ENCODE data around the gene SV2C.
"Not testable (repeated sequence)": the region's sequence is repeated elsewhere in the genome, so short reads cannot be mapped to it uniquely, and the experiment has no call there.

Gene SV2C

GRCh38 chr5:76082772-76083554, at the start of gene SV2C:
Gene SV2C, plus strand, starts transcription at chr5:76083383. Its CDS starts 48,368 bp downstream, at chr5:76131751.
- peak; percentile 86 for DNase-seq

GRCh38 chr5:76037736-76038151, 45.4 kb upstream of the SV2C start:
- DNase-seq = not testable (repeated sequence)

- DNase-seq = no peak
These were observed 45.0 kb upstream of the SV2C start for GRCh38 chr5:76038212-76038611.

- DNase-seq = no peak
These were observed 42.4 kb upstream of the SV2C start for GRCh38 chr5:76040806-76041205.

- no peak for DNase-seq
These were observed 41.3 kb upstream of the SV2C start for GRCh38 chr5:76041863-76042262.

GRCh38 chr5:76046741-76047140, 36.4 kb upstream of the SV2C start:
- no peak for DNase-seq

GRCh38 chr5:76050134-76050533, 33.0 kb upstream of the SV2C start:
- no peak for DNase-seq

- peak; percentile 30 for DNase-seq
These were observed 20.6 kb upstream of the SV2C start for GRCh38 chr5:76062502-76063041.

- DNase-seq = no peak
These were observed 17.9 kb upstream of the SV2C start for GRCh38 chr5:76065258-76065657.

GRCh38 chr5:76069061-76069735, 14.0 kb upstream of the SV2C start:
- DNase-seq = no peak

- DNase-seq = peak; percentile 51
These were observed 8.6 kb upstream of the SV2C start for GRCh38 chr5:76074487-76075065.

GRCh38 chr5:76081811-76082771, 1.1 kb upstream of the SV2C start:
- DNase-seq = peak; percentile 57

GRCh38 chr5:76083555-76084495, 642 bp downstream of the SV2C start:
- peak; percentile 82 for DNase-seq

- DNase-seq = peak; percentile 71
These were observed 1.5 kb downstream of the SV2C start for GRCh38 chr5:76084496-76085242.

GRCh38 chr5:76085243-76085579, 2.0 kb downstream of the SV2C start:
- no peak for DNase-seq

GRCh38 chr5:76086095-76086494, 2.9 kb downstream of the SV2C start:
- DNase-seq = no peak

- DNase-seq = not testable (repeated sequence)
These were observed 6.0 kb downstream of the SV2C start for GRCh38 chr5:76089156-76089555.

GRCh38 chr5:76091351-76091750, 8.2 kb downstream of the SV2C start:
- DNase-seq = peak; percentile 31

- DNase-seq = peak; percentile 2
These were observed 16.1 kb downstream of the SV2C start for GRCh38 chr5:76099286-76099702.

- DNase-seq = no peak
These were observed 16.6 kb downstream of the SV2C start for GRCh38 chr5:76099756-76100155.

GRCh38 chr5:76104027-76104426, 20.8 kb downstream of the SV2C start:
- DNase-seq = peak; percentile 78
